ENCODE data around the gene ECT2.

- TF ChIP-seq CTCF (IDR thresholded peaks at IDR 0.05) (peak; percentile 33 to 77 (median 74)), POLR2AphosphoS5 (IDR thresholded peaks at IDR 0.05) (peak; percentile 33), POLR2A (IDR thresholded peaks at IDR 0.05) (no peak), EP300 (IDR thresholded peaks at IDR 0.05) (no peak)
These were observed at the start of gene ECT2 for GRCh38 chr3:172750368-172751174.
